HG02759 (cell line): ENCODE results near the gene RGS14.
A peak's percentile ranks its signal among the peaks of the same experiment; 100 is the strongest.

ENCODE experiments used
- ATAC-seq: cut with Tn5 transposase; IDR thresholded peaks from one replicate; pipeline ENCODE4 v1.9.1; 2021; ENCODE audit warnings: mild to moderate bottlenecking, moderate library complexity; ENCODE audit not compliant: unreplicated experiment

RGS14 gene

DNA sequence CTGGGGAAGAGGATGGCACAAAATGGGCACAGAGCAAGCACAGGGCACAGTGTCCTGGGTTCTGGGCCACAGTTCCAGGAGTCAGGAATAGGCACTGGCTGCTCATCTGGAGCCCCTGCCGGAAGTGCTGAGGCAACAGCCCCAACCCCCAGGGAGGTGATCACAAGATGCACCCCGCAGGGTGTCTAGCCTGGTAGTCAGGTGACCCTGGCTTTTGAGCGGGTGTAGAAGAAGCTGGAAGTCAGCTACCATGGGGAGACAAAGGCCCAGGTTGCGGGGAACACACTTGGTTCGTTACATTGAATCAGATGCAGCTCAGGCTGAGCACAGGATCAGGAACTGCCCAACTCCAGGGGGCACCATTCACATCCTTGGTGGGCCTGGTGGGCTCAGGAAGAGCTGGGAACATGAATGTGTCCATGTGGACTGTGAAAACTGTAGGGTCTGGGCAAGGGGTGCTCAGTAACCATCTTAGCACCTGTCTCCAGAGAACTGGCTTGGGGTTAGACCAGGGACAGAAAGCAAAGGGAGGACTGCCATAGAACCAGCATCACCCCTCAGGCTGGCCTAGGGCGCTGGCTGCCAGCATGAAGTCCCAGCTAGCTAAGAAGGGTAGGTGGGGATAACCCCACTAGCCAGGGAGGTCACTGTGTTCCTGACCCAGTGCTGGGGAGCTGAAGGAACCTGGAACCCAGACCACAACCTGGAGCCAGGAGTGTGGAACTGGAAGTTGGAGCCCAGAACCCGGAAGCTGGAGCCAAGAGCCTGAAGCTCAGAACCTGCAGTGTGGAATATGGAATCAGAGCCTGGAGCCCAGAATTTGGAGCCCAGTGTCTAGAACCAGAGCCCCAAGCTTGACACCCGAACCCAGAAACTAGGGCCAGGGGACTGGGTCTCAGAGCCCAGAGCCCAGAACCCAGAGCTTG lies 20.4 kb downstream of the RGS14 start:
- no peak for ATAC-seq

DNA sequence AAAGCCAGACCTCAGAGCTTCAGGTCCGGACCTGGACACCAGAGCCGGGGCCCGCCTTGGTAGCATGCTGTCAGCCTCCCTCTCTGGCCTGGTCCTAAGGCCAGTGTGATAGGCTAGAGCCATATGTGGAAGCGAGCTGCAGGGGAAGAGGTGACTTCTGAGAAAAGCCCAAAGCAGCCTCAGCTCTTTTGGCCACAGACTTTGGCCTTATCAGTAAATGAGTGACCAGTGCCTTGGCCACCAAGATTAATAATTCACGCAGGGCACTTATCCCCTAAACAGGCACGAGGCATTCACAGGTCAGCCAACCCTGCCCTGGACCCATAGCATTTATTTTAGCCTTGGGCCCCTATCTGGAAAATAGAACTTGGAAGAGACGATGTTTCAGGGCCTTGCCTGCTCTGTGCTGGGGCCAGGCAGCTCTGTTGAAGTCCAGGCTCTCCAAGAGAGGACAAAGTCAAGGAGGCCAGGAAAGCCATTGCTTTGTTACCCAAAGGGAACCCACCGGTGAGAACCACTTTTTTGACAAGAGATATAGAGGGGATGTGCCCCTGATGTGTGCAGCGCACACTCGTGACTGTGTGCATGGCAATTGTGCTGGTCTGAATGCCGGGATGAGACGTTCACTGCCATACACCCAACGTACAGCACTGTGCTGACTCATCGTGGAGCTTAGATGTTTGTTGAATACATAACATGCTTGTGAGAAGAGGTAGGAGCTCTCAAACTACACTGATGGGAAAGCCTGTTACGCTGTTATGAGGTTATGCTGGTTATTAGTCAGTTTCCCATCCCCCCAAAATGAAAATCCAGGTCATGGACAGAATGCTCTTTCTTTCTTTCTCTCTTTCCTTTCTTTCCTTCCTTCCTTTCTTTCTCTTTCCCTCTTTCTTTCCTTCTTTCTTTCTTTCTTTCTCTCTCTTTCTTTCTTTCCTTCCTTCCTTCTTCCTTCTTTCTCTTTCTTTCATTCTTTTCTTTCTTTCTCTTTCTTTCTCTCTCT lies 21.5 kb downstream of the RGS14 start:
- ATAC-seq, result peak; percentile 56

DNA sequence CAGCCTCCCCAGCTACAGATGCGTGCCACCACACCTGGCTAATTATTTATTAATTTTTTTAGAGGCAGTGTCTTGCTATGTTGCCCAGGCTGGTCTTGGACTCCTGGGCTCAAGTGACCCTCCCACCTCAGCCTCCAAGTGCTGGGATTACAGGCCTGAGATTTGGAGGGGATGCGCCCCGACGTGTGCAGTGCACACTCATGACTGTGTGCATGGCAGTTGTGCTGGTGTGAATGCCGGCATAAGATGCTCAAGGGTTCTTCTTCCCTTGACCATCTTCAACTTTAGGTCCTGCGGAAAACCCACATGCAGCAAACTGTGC lies 23.0 kb downstream of the RGS14 start:
- no peak for ATAC-seq

DNA sequence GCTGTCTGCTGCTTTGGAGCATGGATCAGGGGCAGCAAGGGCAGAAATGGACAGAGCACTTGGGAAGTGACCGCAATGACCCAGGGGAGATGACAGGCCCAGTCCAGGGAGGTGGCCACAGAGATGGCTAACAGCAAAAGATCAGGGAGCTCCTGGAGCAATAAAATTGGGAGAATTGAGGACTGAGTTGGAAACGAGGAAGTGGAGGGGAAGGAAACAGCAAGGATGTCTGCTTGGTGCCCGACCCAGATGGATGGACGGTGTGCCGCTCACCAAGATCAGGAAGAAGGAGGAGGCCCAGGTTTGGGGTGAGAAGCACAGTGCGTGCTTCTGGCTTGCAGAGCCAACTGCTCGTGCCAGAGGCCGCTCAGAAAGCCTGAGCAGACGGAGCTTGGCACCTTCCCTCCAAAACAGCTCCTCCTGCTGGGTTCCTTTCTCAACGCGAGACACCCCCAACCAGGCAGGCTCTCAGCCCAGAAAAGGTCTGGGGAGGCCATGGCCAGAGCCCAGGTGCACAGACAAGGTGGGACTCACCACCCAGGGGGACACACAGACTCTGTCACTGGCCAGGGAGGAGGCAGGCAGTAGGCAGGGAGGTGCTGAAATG lies 24.8 kb downstream of the RGS14 start:
- ATAC-seq, result no peak

- no peak for ATAC-seq
These were observed 25.5 kb downstream of the RGS14 start for GRCh38 chr5:177383181-177383580.

DNA sequence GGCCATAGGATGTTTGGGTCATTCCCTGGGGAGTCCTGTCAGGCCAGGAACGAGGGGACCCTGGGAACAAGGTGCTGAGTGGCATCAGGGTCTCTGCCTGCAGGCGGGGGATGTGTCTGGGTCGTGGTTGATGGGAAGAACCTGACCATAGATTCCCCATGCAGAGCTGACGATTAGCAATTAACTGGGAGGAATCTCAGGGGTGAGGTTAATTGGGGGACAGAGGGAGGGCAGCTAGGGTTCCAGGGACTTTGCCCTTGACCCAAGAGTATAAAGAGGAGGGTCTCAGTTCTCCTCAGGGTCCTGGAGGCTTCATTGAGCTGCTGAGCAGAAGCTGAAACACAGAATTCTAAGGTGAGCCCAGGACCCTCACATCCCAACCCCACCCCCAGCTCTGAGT lies 26.4 kb downstream of the RGS14 start, which contains the start of gene SLC34A1:
Gene SLC34A1, plus strand, starts transcription at position 301 of the 400 bp plus-strand sequence. CDS start 1,308 bp downstream, outside the sequence.
- ATAC-seq, result no peak

GRCh38 chr5:177385720-177386119 lies 28.0 kb downstream of the RGS14 start:
- no peak for ATAC-seq

- no peak for ATAC-seq
These were observed 28.8 kb downstream of the RGS14 start for GRCh38 chr5:177386542-177386941.

DNA sequence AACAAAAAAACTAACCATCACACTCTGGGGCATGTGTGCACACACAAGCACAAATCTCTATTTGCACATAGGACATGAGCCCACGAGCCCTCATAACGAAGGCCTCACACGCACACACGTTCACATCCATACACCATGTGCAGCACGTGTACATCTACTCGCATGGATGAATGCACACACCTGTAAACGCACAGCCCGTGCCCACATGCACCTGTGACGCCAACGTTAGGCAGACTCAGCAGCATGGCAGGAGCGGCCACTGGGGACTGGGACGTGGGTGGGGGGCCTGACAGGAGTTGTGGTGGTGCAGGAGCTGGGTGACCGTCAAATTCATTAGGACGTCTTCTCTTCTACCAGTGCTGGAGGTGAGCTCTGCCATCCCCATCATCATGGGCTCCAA lies 29.7 kb downstream of the RGS14 start:
- ATAC-seq, result no peak

DNA sequence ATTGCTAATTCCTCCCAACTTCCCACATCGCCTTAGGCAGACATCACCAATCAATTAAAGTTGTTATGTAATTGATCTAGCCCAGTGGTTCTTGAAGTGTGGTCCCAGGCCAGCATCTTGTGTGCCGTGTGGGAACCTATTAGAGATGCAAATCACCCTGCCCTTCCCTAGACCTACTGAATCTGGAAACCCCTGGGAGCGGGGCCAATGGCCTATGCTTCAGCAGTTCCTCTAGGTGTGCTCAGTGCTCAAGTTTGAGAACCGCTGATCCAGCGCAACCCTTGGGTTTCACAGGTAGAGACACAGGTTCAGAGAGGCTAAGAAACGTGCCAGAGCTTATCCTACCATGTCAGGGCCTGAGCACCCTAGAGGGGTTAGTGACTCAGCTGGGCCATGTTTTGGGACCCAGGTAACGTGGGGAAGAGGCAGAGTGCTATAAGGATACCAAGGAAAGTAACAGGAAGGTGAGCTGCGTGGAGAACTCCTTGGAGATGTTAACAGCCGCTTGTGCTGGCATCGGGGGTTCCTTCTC lies 30.9 kb downstream of the RGS14 start:
- ATAC-seq, result no peak

- ATAC-seq, result peak; percentile 35
These were observed 31.8 kb downstream of the RGS14 start for GRCh38 chr5:177389241-177390169.

DNA sequence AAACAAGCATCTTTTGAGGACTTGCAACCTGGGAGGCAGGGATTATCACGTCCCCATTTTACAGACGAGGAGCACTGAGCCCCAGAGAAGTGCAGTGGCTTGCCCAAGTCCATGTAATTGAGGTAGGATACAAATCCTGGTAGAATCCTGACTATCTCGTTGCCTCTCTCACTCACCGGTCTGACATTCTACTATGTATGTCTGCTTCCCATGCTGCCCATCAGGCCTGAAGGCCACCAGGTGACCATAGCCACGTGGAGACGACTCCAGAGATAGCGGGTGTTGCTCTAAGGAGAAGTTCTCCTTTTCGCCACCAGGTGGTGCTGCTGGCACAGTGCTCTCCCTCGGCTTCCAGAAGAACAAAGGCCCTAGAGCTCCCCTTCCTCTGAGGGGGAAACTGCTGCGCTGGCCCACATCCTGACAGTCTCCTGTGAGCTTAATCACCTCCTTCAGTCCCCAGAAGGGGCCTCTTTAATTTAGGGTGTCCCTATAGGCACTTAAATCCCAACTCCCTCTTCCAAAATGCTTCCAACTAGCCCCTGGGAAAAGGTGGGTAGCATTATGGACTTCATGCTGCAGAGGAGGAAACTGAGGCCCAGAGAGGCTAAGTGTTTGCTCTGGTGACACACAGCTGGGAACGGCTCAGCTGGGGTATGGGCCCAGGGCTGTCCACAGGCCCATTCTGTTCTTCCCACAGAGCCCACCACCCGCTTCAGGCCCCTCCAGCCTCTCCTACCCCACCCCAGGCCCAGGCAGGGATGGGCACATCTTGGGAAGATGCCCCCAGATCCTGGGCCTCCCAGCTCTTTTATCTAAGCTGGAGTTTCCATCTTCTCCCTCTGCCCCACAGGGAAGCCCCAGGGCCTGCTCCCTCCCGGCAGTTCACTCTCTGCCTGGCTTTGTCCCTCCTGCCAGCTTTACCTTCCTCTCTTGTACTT lies 32.9 kb downstream of the RGS14 start:
- ATAC-seq, result peak; percentile 61

DNA sequence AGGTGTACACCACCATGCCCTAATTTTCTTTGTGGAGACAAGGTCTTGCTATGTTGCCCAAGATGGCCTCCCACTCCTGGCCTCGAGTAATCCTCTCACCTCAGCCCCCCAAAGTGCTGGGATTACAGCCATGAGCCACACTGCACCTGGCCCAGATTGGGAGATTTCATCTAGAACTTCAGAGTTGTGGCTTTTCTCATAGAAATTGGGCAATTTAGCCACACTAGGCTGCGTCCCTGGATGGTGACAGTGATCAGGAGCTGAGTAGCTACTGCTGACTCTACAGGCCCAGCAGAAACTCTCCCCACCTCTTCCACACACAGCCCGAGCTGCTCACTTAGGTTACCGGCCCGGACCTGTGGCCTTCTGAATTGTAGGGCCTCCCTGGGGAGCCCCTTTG lies 35.0 kb downstream of the RGS14 start:
- ATAC-seq, result no peak

DNA sequence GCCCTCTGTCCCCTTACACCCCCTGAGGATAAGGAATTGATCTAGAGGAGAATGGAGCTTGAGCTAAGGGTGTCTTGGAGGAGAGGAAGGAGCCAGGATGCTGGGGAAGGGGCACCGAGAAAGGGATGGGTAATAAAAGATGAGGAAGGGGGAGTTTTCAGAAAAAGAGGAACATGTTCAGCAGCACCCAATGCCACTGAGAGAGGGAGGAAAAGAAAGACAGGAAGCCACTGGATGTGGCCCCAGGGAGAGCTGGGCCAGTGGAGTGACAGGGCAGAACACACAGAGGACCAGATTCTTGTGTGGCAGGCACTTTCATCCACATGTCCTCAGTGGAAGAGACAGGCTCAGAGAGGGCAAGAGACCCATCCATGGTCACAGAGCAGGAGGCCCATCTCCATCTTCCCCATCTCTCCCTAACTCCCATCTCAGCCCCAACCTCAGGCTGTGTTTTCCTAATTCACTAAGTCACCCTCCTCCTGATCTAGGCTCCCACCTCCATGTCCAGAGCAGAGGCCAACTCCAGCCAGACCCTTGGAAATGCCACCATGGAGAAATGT lies 35.6 kb downstream of the RGS14 start:
- no peak for ATAC-seq

DNA sequence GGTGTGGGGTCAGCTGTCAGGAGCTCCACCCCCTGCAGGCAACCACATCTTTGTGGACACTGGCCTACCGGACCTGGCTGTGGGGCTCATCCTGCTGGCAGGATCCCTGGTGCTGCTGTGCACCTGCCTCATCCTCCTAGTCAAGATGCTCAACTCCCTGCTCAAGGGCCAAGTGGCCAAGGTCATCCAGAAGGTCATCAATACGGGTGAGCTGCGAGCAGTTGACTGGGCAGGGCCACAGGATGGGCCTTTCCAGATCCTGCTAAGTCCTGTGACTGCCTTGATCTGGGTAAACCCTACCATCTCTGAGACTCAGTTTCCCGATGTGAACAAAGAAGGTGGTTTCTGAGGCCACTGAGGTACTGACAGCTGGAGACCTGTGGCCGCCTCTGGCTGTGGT lies 36.3 kb downstream of the RGS14 start:
- no peak for ATAC-seq

GRCh38 chr5:177396078-177396477 lies 38.4 kb downstream of the RGS14 start:
- ATAC-seq, result no peak

GRCh38 chr5:177396807-177397206 lies 39.1 kb downstream of the RGS14 start:
- ATAC-seq, result no peak

DNA sequence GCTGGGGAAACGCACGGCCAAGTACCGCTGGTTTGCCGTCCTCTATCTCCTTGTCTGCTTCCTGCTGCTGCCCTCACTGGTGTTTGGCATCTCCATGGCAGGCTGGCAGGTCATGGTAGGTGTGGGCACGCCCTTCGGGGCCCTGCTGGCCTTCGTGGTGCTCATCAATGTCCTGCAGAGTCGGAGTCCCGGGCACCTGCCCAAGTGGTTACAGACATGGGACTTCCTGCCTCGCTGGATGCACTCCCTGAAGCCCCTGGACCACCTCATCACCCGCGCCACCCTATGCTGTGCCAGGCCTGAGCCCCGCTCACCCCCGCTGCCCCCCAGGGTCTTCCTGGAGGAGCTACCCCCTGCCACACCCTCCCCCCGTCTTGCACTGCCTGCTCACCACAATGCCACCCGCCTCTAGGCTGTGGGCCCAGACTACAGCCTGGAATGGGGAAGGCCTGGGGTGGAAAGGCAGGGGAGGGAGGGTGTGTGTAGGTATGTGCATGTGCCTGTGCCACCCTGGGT lies 40.2 kb downstream of the RGS14 start:
- ATAC-seq, result no peak
